ENCODE measurements around the gene ARID3B.
"Not testable (repeated sequence)": the region's sequence is repeated elsewhere in the genome, so short reads cannot be mapped to it uniquely, and the experiment has no call there.

Gene ARID3B

GRCh38 chr15:74540761-74541493 lies at the start of gene ARID3B:
Gene ARID3B, plus strand, starts transcription at chr15:74541220. Its CDS starts 2,717 bp downstream, at chr15:74543937.
- DNase-seq, result peak; percentile 74 to 97 (median 94)

- DNase-seq, result no peak
Observed at GRCh38 chr15:74496648-74497047, 44.4 kb upstream of the ARID3B start.

- no peak for DNase-seq
Observed at GRCh38 chr15:74497584-74497983, 43.4 kb upstream of the ARID3B start.

GRCh38 chr15:74499366-74499765 lies 41.7 kb upstream of the ARID3B start:
- DNase-seq, result no peak

- DNase-seq, result no peak
Observed at GRCh38 chr15:74500401-74500800, 40.6 kb upstream of the ARID3B start.

GRCh38 chr15:74502301-74502700 lies 38.7 kb upstream of the ARID3B start:
- no peak for DNase-seq

- DNase-seq, result no peak
Observed at GRCh38 chr15:74504418-74504817, 36.6 kb upstream of the ARID3B start.

- no peak for DNase-seq
Observed at GRCh38 chr15:74504836-74505235, 36.2 kb upstream of the ARID3B start.

- DNase-seq, result no peak
Observed at GRCh38 chr15:74505837-74506514, 35.0 kb upstream of the ARID3B start.

- no peak for DNase-seq
Observed at GRCh38 chr15:74506515-74506840, 34.5 kb upstream of the ARID3B start.

- no peak for DNase-seq
Observed at GRCh38 chr15:74511583-74511982, 29.4 kb upstream of the ARID3B start.

GRCh38 chr15:74514059-74514458 lies 27.0 kb upstream of the ARID3B start:
- not testable (repeated sequence) for DNase-seq

GRCh38 chr15:74517096-74517495 lies 23.9 kb upstream of the ARID3B start:
- no peak for DNase-seq

GRCh38 chr15:74519311-74519710 lies 21.7 kb upstream of the ARID3B start:
- DNase-seq, result no peak

- no peak for DNase-seq
Observed at GRCh38 chr15:74520407-74520806, 20.6 kb upstream of the ARID3B start.

GRCh38 chr15:74523982-74524381 lies 17.0 kb upstream of the ARID3B start:
- no peak for DNase-seq

GRCh38 chr15:74525309-74525708 lies 15.7 kb upstream of the ARID3B start:
- no peak for DNase-seq

- DNase-seq, result no peak
Observed at GRCh38 chr15:74525945-74526344, 15.1 kb upstream of the ARID3B start.

- DNase-seq, result no peak
Observed at GRCh38 chr15:74528876-74529275, 12.1 kb upstream of the ARID3B start.

GRCh38 chr15:74529921-74530320 lies 11.1 kb upstream of the ARID3B start:
- no peak for DNase-seq

- DNase-seq, result no peak
Observed at GRCh38 chr15:74530771-74531143, 10.3 kb upstream of the ARID3B start.

GRCh38 chr15:74531144-74531811 lies 9.7 kb upstream of the ARID3B start:
- DNase-seq, result no peak

All from hypothalamus (tissue), 51 donors.